Measurements from ENCODE around the gene GPX4. TPM values are rescaled to one million over a fixed set of nuclear protein-coding genes. Genes with fewer than 3 reads are reported as not detected.

Gene GPX4
- total and polyA plus RNA-seq, 8 donors, result 90.0 to 710 (median 348) TPM

- no peak for TF ChIP-seq POLR2A (IDR thresholded peaks at IDR 0.05)
- no peak for TF ChIP-seq EP300 (IDR thresholded peaks at IDR 0.05)
- TF ChIP-seq POLR2AphosphoS5 (IDR thresholded peaks at IDR 0.05), result no peak
- TF ChIP-seq CTCF (IDR thresholded peaks at IDR 0.05), result no peak
- Histone ChIP-seq H3K9me3 (no peaks in the 10 kb centered on the region), H3K4me1 (peaks cover 0 to 32% (median 18%) of the 10 kb centered on the region in 4 donors), H3K27ac (no peak overlapping the region), H3K36me3 (peaks cover 90 to 100% (median 100%) of the 10 kb centered on the region in 4 donors), H3K27me3 (no peaks in the 10 kb centered on the region), H3K4me3 (no peak overlapping the region)
- DNase-seq, result no peak
- 87 to 98% (median 96%) methylated on average over 3 to 10 of the region's 10 CpGs for WGBS, 5 donors
- intact Hi-C loops (cut with DNase I; ENCODE audit: low total_unique reads), result no loop called here
Measured at GRCh38 chr19:1121395-1121794, 17.6 kb downstream of the GPX4 start.

GRCh38 chr19:1122021-1122971 lies 18.5 kb downstream of the GPX4 start:
- Histone ChIP-seq H3K4me3 (peak overlapping the region in 1 of 4 donors; percentile 13), H3K27ac (peak overlapping the region in 2 of 5 donors; percentile 26 to 55), H3K9me3 (no peaks in the 10 kb centered on the region), H3K4me1 (peaks cover 0 to 41% (median 22%) of the 10 kb centered on the region in 4 donors), H3K36me3 (peaks cover 90 to 100% (median 100%) of the 10 kb centered on the region in 4 donors), H3K27me3 (no peaks in the 10 kb centered on the region)
- TF ChIP-seq EP300 (IDR thresholded peaks at IDR 0.05), result no peak
- WGBS, 5 donors, result 95 to 96% (median 96%) methylated on average over 42 to 63 of the region's 63 CpGs
- intact Hi-C loops (cut with DNase I; ENCODE audit: low total_unique reads), result no loop called here
- DNase-seq, result no peak

GRCh38 chr19:1122972-1123363 lies 19.2 kb downstream of the GPX4 start:
- H3K36me3 ChIP-seq, result peaks cover 87 to 100% (median 100%) of the 10 kb centered on the region in 4 donors
- peaks cover 0 to 48% (median 25%) of the 10 kb centered on the region in 4 donors for H3K4me1 ChIP-seq
- no peaks in the 10 kb centered on the region for H3K27me3 ChIP-seq
- peak; percentile 73 to 80 for DNase-seq
- intact Hi-C loops (cut with DNase I; ENCODE audit: low total_unique reads), result no loop called here
- TF ChIP-seq EP300 (IDR thresholded peaks at IDR 0.05) (no peak), POLR2AphosphoS5 (IDR thresholded peaks at IDR 0.05) (peak in 1 of 3 donors; percentile 53), CTCF (IDR thresholded peaks at IDR 0.05) (no peak), POLR2A (IDR thresholded peaks at IDR 0.05) (no peak)
- H3K4me3 ChIP-seq, result peak overlapping the region in 1 of 4 donors; percentile 13
- WGBS, 5 donors, result 49 to 59% (median 52%) methylated on average over 18 to 21 of the region's 21 CpGs
- no peaks in the 10 kb centered on the region for H3K9me3 ChIP-seq
- peak overlapping the region in 2 of 5 donors; percentile 26 to 55 for H3K27ac ChIP-seq

GRCh38 chr19:1123381-1123780 lies 19.6 kb downstream of the GPX4 start:
- TF ChIP-seq POLR2A (IDR thresholded peaks at IDR 0.05), result no peak
- TF ChIP-seq POLR2AphosphoS5 (IDR thresholded peaks at IDR 0.05), result no peak
- TF ChIP-seq EP300 (IDR thresholded peaks at IDR 0.05), result no peak
- TF ChIP-seq CTCF (IDR thresholded peaks at IDR 0.05), result no peak
- H3K36me3 ChIP-seq, result peaks cover 82 to 100% (median 99%) of the 10 kb centered on the region in 4 donors
- H3K27ac ChIP-seq, result peak overlapping the region in 1 of 5 donors; percentile 55
- intact Hi-C loops (cut with DNase I; ENCODE audit: low total_unique reads), result no loop called here
- H3K27me3 ChIP-seq, result no peaks in the 10 kb centered on the region
- H3K9me3 ChIP-seq, result no peaks in the 10 kb centered on the region
- WGBS, 5 donors, result 92 to 99% (median 96%) methylated on average over 12 to 20 of the region's 20 CpGs
- H3K4me3 ChIP-seq, result no peak overlapping the region
- DNase-seq, result no peak
- H3K4me1 ChIP-seq, result peaks cover 0 to 52% (median 25%) of the 10 kb centered on the region in 4 donors

Measured in stomach (tissue), 9 donors.